ENCODE results near the gene ACKR2.

GRCh38 chr3:42873221-42873982, 64.2 kb downstream of the ACKR2 start:
- TF ChIP-seq CTCF (IDR thresholded peaks at IDR 0.05; ENCODE audit: borderline replicate concordance, extremely low read depth, low read length, poor library complexity, severe bottlenecking) = no peak
- no peak for TF ChIP-seq EZH2 (IDR thresholded peaks at IDR 0.05; ENCODE audit: borderline replicate concordance, low read depth, low read length, severe bottlenecking)

Measured in DND-41 (cell line).